GM19240 (cell line): ENCODE results near the gene C1orf198.

Experiments used
- DNase-seq: peaks from one replicate; pipeline ENCODE4 v3.0.0; 2011; ENCODE audit warnings: low spot score; ENCODE audit not compliant: insufficient read length

C1orf198 gene

GRCh38 chr1:230894032-230894431 lies 25.7 kb upstream of the C1orf198 start:
- DNase-seq = no peak

- DNase-seq = no peak
These were observed 23.7 kb upstream of the C1orf198 start for GRCh38 chr1:230892018-230892491.

GRCh38 chr1:230891413-230891812 lies 23.1 kb upstream of the C1orf198 start:
- no peak for DNase-seq

- DNase-seq = no peak
These were observed 16.3 kb upstream of the C1orf198 start for GRCh38 chr1:230884646-230885045.

- DNase-seq = no peak
These were observed 15.6 kb upstream of the C1orf198 start for GRCh38 chr1:230883967-230884366.

GRCh38 chr1:230879778-230880177 lies 11.5 kb upstream of the C1orf198 start:
- DNase-seq = no peak

GRCh38 chr1:230878591-230878990 lies 10.3 kb upstream of the C1orf198 start:
- DNase-seq = no peak

GRCh38 chr1:230877924-230878590 lies 9.7 kb upstream of the C1orf198 start:
- no peak for DNase-seq

- no peak for DNase-seq
These were observed 9.0 kb upstream of the C1orf198 start for GRCh38 chr1:230877146-230877923.

GRCh38 chr1:230876660-230877059 lies 8.3 kb upstream of the C1orf198 start:
- DNase-seq = no peak

- DNase-seq = no peak
These were observed 7.0 kb upstream of the C1orf198 start for GRCh38 chr1:230875370-230875769.

GRCh38 chr1:230870916-230871315 lies 2.6 kb upstream of the C1orf198 start:
- no peak for DNase-seq

GRCh38 chr1:230869500-230869899 lies 1.2 kb upstream of the C1orf198 start:
- no peak for DNase-seq

- no peak for DNase-seq
These were observed 540 bp upstream of the C1orf198 start for GRCh38 chr1:230868736-230869385.

GRCh38 chr1:230867101-230867902 lies 1.0 kb downstream of the C1orf198 start:
- no peak for DNase-seq

- no peak for DNase-seq
These were observed 1.9 kb downstream of the C1orf198 start for GRCh38 chr1:230866171-230867070.

GRCh38 chr1:230865062-230865817 lies 3.1 kb downstream of the C1orf198 start:
- DNase-seq = no peak

GRCh38 chr1:230864441-230864840 lies 3.9 kb downstream of the C1orf198 start:
- DNase-seq = no peak

GRCh38 chr1:230863449-230863848 lies 4.9 kb downstream of the C1orf198 start:
- DNase-seq = no peak
